Hematopoietic multipotent progenitor cell treated with erythropoietin and hydrocortisone succinate and interleukin-3 and kit ligand, for 4 days (in vitro differentiated cells): Measurements from ENCODE around the gene KIF3B.
"Not testable (repeated sequence)": the region's sequence is repeated elsewhere in the genome, so short reads cannot be mapped to it uniquely, and the experiment has no call there.

Experiments
- DNase-seq: peaks from one replicate; pipeline ENCODE4 v3.0.0-alpha.2; 2015

The KIF3B gene

GRCh38 chr20:32296819-32297420 is 19.5 kb downstream of the KIF3B start:
- DNase-seq = no peak

GRCh38 chr20:32297439-32297838 is 20.0 kb downstream of the KIF3B start:
- no peak for DNase-seq

GRCh38 chr20:32300647-32301046 is 23.2 kb downstream of the KIF3B start:
- DNase-seq = no peak

GRCh38 chr20:32301719-32302506 is 24.5 kb downstream of the KIF3B start:
- DNase-seq = no peak

GRCh38 chr20:32302507-32302872 is 25.0 kb downstream of the KIF3B start:
- DNase-seq = no peak

- no peak for DNase-seq
Observed at GRCh38 chr20:32304131-32304746, 26.8 kb downstream of the KIF3B start.

GRCh38 chr20:32312718-32313424 is 35.4 kb downstream of the KIF3B start:
- no peak for DNase-seq

GRCh38 chr20:32314768-32315167 is 37.3 kb downstream of the KIF3B start:
- no peak for DNase-seq

GRCh38 chr20:32315399-32315798 is 37.9 kb downstream of the KIF3B start:
- DNase-seq = no peak

GRCh38 chr20:32315891-32316290 is 38.4 kb downstream of the KIF3B start:
- DNase-seq = no peak

GRCh38 chr20:32316667-32317066 is 39.2 kb downstream of the KIF3B start:
- DNase-seq = no peak

GRCh38 chr20:32319100-32319499 is 41.6 kb downstream of the KIF3B start:
- no peak for DNase-seq

GRCh38 chr20:32320305-32320704 is 42.9 kb downstream of the KIF3B start:
- no peak for DNase-seq

- DNase-seq = no peak
Observed at GRCh38 chr20:32321390-32321789, 43.9 kb downstream of the KIF3B start.

GRCh38 chr20:32322260-32322659 is 44.8 kb downstream of the KIF3B start:
- not testable (repeated sequence) for DNase-seq

- DNase-seq = not testable (repeated sequence)
Observed at GRCh38 chr20:32323761-32324160, 46.3 kb downstream of the KIF3B start.

GRCh38 chr20:32325706-32326503 is 48.5 kb downstream of the KIF3B start:
- DNase-seq = peak; percentile 19

GRCh38 chr20:32326504-32326845 is 49.0 kb downstream of the KIF3B start:
- no peak for DNase-seq

GRCh38 chr20:32327087-32327681 is 49.7 kb downstream of the KIF3B start:
- DNase-seq = no peak

GRCh38 chr20:32329817-32330554 is 52.5 kb downstream of the KIF3B start:
- no peak for DNase-seq

GRCh38 chr20:32330555-32330897 is 53.1 kb downstream of the KIF3B start:
- DNase-seq = no peak

- no peak for DNase-seq
Observed at GRCh38 chr20:32332614-32333013, 55.2 kb downstream of the KIF3B start.
